Measurements from ENCODE around the gene TMEM271.

Gene TMEM271

DNA sequence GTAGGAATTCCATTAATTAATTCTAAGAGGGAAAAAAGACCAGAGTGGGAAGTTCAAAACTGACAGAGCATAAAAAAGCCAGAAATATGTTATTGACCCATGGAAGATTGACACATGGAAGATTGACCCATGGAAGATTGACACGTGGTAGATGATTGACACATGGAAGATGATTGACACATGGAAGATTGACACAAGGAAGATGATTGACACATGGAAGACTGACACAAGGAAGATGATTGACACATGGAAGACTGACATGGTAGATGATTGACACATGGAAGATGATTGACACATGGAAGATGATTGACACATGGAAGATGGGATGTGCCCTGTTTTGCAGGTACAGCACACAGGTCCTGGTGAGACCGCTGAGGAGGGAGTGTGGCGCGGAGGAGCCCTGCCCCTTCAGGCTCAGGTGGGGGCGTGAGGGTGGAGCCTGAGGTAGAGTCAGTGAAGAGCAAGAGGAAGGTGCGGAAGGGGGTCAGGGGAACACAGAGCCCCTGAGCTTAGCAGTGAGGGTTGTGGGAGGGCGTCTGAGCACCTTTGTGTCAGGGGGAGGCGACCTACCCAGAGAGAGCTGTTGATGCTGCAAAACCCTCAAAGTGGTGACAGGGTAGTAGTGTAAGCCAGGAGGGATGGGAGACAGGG lies 33.4 kb upstream of the TMEM271 start:
- H3K4me3 ChIP-seq (ENCODE audit: low read depth, low read length), result no peak overlapping the region
- TF ChIP-seq, protein P1, sequence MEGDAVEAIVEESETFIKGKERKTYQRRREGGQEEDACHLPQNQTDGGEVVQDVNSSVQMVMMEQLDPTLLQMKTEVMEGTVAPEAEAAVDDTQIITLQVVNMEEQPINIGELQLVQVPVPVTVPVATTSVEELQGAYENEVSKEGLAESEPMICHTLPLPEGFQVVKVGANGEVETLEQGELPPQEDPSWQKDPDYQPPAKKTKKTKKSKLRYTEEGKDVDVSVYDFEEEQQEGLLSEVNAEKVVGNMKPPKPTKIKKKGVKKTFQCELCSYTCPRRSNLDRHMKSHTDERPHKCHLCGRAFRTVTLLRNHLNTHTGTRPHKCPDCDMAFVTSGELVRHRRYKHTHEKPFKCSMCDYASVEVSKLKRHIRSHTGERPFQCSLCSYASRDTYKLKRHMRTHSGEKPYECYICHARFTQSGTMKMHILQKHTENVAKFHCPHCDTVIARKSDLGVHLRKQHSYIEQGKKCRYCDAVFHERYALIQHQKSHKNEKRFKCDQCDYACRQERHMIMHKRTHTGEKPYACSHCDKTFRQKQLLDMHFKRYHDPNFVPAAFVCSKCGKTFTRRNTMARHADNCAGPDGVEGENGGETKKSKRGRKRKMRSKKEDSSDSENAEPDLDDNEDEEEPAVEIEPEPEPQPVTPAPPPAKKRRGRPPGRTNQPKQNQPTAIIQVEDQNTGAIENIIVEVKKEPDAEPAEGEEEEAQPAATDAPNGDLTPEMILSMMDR (IDR thresholded peaks at IDR 0.05; ENCODE audit: low read depth, low read length, missing control alignments), result no peak
- DNase-seq (ENCODE audit: low read depth), result no peak
- in situ Hi-C loops (cut with HindIII; ENCODE audit: low sequenced_read_pairs), result no loop called here

DNA sequence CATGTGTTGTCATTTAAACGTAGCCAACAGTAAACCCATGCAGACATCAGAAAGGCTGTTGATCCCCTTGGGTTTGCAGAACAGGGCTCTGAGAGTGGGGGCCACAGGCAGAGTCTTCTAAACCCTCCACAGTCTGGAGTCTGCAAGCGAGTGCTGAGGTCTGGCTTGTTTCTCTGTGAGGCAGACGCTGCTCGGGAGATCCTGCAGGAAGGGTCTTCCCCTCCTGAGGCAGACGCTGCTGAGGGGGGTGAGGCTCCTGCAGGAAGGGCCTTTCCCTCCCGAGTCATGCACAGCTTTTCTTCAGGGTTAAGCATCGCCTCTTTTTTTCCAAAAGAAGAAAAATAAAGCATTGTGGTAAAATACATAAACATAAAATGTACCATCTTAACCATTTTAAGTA lies 32.1 kb upstream of the TMEM271 start:
- in situ Hi-C loops (cut with HindIII; ENCODE audit: low sequenced_read_pairs), result no loop called here
- DNase-seq (ENCODE audit: low read depth), result no peak
- H3K4me3 ChIP-seq (ENCODE audit: low read depth, low read length), result no peak overlapping the region
- TF ChIP-seq, protein P1 (IDR thresholded peaks at IDR 0.05; ENCODE audit: low read depth, low read length, missing control alignments), result no peak

DNA sequence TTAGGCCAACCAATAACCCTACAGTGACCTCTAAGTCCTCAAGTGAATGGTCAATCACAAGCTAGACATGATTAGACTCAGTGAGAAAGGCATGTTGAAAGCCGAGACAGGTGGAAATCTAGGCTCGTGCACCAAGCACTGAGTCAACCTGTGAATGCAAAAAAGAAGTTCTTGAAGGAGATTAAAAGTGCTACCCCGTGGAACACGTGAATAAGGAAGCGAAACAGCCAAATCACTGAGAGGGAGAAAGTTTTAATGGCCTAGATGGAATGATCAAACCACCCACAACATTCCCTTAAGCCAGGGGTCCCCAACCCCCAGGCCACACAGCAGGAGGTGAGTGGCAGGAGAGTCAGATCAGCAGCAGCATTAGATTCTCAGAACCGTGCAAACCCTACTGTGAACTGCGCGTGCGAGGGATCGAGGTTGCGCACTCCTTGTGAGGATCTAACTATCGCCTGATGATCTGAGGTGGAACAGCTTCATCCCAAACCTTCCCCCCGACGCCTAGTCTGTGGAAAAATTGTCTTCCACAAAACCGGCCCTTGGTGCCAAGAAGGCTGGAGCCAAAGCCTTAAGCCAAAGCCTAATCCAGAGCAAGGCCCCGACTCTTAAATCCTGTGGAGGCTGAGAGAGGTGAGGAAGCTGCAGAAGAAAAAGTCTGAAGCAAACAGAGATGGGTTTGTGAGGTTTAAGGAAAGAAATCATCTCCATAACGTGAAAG lies 29.8 kb upstream of the TMEM271 start:
- DNase-seq (ENCODE audit: low read depth), result no peak
- no peak overlapping the region for H3K4me3 ChIP-seq (ENCODE audit: low read depth, low read length)
- in situ Hi-C loops (cut with HindIII; ENCODE audit: low sequenced_read_pairs), result no loop called here
- TF ChIP-seq, protein P1 (IDR thresholded peaks at IDR 0.05; ENCODE audit: low read depth, low read length, missing control alignments), result no peak

DNA sequence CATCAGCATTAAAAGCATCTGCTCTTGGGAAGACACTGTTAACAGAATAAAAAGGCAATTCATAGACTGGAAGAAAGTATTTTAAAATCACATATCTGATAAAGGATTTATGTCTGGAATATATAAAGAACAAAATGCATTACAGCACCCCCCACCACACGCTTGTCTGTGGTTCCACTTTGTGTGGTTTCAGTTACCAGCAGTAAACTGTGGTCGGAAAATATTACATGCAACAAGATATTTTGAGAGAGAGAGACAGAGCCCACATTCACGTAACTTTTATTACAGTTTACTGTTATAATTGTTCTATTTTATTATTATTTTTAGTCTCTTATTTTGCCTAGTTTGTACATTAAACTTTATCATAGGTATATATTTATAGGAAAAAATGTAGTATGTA lies 28.0 kb upstream of the TMEM271 start:
- H3K4me3 ChIP-seq (ENCODE audit: low read depth, low read length), result no peak overlapping the region
- TF ChIP-seq, protein P1 (IDR thresholded peaks at IDR 0.05; ENCODE audit: low read depth, low read length, missing control alignments), result no peak
- in situ Hi-C loops (cut with HindIII; ENCODE audit: low sequenced_read_pairs), result no loop called here
- no peak for DNase-seq (ENCODE audit: low read depth)

DNA sequence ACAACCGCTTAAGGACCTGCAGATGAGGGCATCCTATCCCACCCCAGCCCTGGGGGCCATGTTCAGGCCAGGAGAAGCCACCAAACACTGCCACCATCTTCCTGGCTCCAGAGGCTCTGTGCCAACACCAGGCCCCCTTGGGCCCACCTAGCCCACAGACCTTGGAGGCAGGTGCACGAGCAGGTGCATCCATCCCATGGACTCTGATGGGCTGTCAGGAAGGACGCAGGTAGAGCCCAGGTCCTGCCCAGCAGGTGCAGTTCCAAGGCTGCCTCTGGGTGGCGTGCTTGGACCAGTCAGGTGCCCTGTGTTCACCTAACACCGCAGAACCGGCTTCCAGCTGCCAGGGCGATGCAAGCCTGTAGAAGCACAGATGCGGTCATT lies 26.5 kb upstream of the TMEM271 start:
- TF ChIP-seq, protein P1 (IDR thresholded peaks at IDR 0.05; ENCODE audit: low read depth, low read length, missing control alignments), result peak; percentile 9

DNA sequence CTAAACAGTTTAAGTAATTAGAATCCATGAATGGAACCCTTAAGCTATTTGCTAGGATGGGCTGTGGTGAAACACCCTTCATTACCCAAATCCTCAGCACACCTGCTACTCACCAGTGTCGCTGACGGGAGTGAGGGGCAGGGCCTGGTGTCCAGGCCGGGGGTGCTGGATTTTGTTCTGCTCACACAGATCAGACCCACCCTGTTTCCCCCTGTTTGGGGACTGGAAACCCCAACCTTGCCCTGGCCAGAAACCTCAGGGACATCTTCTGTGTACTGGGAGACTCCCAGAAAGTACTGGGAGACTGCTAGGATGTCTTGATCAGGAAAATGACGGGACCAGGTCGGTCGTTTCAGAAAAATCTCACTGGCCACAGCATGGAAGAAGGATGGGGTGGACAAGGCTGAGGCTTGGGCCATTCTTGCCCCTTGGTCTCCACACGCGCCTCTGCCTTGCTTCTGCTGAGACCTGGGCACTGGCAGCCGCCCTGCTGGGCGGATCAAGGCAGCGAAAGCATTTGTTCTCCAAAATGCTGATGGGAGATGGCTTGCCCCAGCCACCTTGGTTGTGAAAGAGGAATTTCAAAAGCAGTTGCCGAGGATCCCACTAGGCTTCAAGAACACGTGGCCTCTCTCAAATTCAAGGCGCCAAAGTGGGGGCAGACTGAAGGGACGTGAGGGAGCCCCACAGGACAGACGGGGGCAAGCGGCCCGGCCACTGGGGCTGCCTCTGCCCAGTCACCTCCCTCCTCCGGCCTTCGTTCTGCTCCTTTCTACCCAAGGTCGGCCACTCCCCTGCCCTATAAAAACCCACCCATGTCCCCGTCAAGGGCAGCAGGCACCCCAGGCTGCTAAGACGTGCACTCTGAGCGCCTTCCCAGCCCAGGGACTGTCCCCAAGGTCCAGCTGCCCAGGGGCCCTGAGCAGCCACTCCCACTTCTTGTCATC lies 25.8 kb upstream of the TMEM271 start:
- H3K4me3 ChIP-seq (ENCODE audit: low read depth, low read length), result no peak overlapping the region
- TF ChIP-seq, protein P1 (IDR thresholded peaks at IDR 0.05; ENCODE audit: low read depth, low read length, missing control alignments), result no peak
- in situ Hi-C loops (cut with HindIII; ENCODE audit: low sequenced_read_pairs), result no loop called here
- DNase-seq (ENCODE audit: low read depth), result no peak

More for the DNA sequence above, 26.5 kb upstream of the TMEM271 start:
- no peak for DNase-seq (ENCODE audit: low read depth)
- in situ Hi-C loops (cut with HindIII; ENCODE audit: low sequenced_read_pairs), result no loop called here
- H3K4me3 ChIP-seq (ENCODE audit: low read depth, low read length), result no peak overlapping the region

All from astrocyte of the cerebellum (primary cell).